ENCODE measurements around the gene FAM53B.

The FAM53B gene

GRCh38 chr10:124676416-124677062 lies 67.6 kb downstream of the FAM53B start:
- no peak for DNase-seq

- no peak for DNase-seq
Observed at GRCh38 chr10:124675824-124676223, 68.4 kb downstream of the FAM53B start.

GRCh38 chr10:124675261-124675660 lies 68.9 kb downstream of the FAM53B start:
- no peak for DNase-seq

GRCh38 chr10:124674768-124675222 lies 69.4 kb downstream of the FAM53B start:
- no peak for DNase-seq

GRCh38 chr10:124672181-124672638 lies 72.0 kb downstream of the FAM53B start:
- DNase-seq: no peak

GRCh38 chr10:124671486-124672075 lies 72.6 kb downstream of the FAM53B start:
- DNase-seq: no peak

GRCh38 chr10:124670849-124671248 lies 73.3 kb downstream of the FAM53B start:
- DNase-seq: no peak

- DNase-seq: no peak
Observed at GRCh38 chr10:124669824-124670654, 74.1 kb downstream of the FAM53B start.

GRCh38 chr10:124669141-124669823 lies 74.9 kb downstream of the FAM53B start:
- DNase-seq: no peak

- DNase-seq: no peak
Observed at GRCh38 chr10:124668517-124669051, 75.6 kb downstream of the FAM53B start.

- DNase-seq: no peak
Observed at GRCh38 chr10:124667425-124668345, 76.5 kb downstream of the FAM53B start.

GRCh38 chr10:124666494-124666893 lies 77.7 kb downstream of the FAM53B start:
- no peak for DNase-seq

- DNase-seq: no peak
Observed at GRCh38 chr10:124665980-124666379, 78.2 kb downstream of the FAM53B start.

- DNase-seq: no peak
Observed at GRCh38 chr10:124665558-124665957, 78.6 kb downstream of the FAM53B start.

GRCh38 chr10:124665091-124665490 lies 79.1 kb downstream of the FAM53B start:
- DNase-seq: no peak

- no peak for DNase-seq
Observed at GRCh38 chr10:124663766-124664360, 80.3 kb downstream of the FAM53B start.

GRCh38 chr10:124663228-124663627 lies 81.0 kb downstream of the FAM53B start:
- no peak for DNase-seq

- DNase-seq: no peak
Observed at GRCh38 chr10:124661660-124662180, 82.5 kb downstream of the FAM53B start.

- DNase-seq: no peak
Observed at GRCh38 chr10:124660404-124661125, 83.6 kb downstream of the FAM53B start.

GRCh38 chr10:124659380-124659779 lies 84.8 kb downstream of the FAM53B start:
- DNase-seq: no peak

Data from stimulated activated CD4-positive, alpha-beta T cell treated with anti-CD3 and anti-CD28 coated beads, Interleukin-2, amount 100 ng/mL, for 24 hours (primary cell).